GM12878 (cell line): ENCODE data around the gene KIF5A. TPM values are rescaled to one million over a fixed set of nuclear protein-coding genes. Genes with fewer than 3 reads are reported as not detected.

Source experiments
- ATAC-seq: fragments of 200-7000 bp; cut with Tn5 transposase; 3 replicates; pipeline ENCODE4 v1.9.1; 2020; ENCODE audit warnings: mild to moderate bottlenecking, moderate library complexity
- BruUV-seq: library from RNA; stranded (reverse); fragments of 400-500 nt; replicated peaks from 2 replicates; lab custom pipeline; 2021; lab: Mats Ljungman, UMichigan
- CTCF ChIA-PET: fragments of 300-600 bp; sonication (Branson Sonifier 250); formaldehyde crosslinking; extraction: SDS; loops from one replicate; lab custom pipeline; 2021; ENCODE audit warnings: inconsistent platforms; lab: Yijun Ruan, JAX
- POLR2A ChIA-PET: fragments of 350-600 bp; formaldehyde crosslinking; extraction: SDS; loops from one replicate; lab custom pipeline; 2021; ENCODE audit warnings: inconsistent platforms; lab: Charles Lee
- RAD21 ChIA-PET: fragments of 300-600 bp; sonication (Branson Sonifier 250); formaldehyde crosslinking; loops from one replicate; lab custom pipeline; 2023; ENCODE audit warnings: antibody characterized with exemption; ENCODE audit not compliant: unreplicated experiment; lab: Charles Lee
- SMC1A ChIA-PET: fragments of 300-600 bp; sonication (Branson Sonifier 250); formaldehyde crosslinking; loops from one replicate; lab custom pipeline; 2023; ENCODE audit not compliant: unreplicated experiment, uncharacterized antibody; lab: Charles Lee
- DNase-seq: peaks from one replicate; pipeline ENCODE4 v3.0.0-alpha.2; 2011; ENCODE audit warnings: low read depth, low spot score
- FAIRE-seq: peaks from 3 replicates; lab custom pipeline; 2011; peaks lifted over from hg19 to GRCh38; lab: Jason Lieb, UNC
- H2AFZ ChIP-seq: 2 replicates; pipeline ENCODE4 v1.6.0; 2011; ENCODE audit warnings: low read depth, low read length, control low read depth; ENCODE audit not compliant: control insufficient read depth
- H3K27ac ChIP-seq: 2 replicates; pipeline ENCODE4 v1.5.1; 2011; ENCODE audit warnings: control low read depth; ENCODE audit not compliant: control insufficient read depth, insufficient read depth
- H3K27me3 ChIP-seq, 2 experiments: replicated peaks in 1 of 2; 2 replicates each; pipeline versions ENCODE4 v1.6.0 to v1.6.1; 2011; ENCODE audit warnings: low read length in 1 of 2; ENCODE audit not compliant: control insufficient read depth in 2 of 2, insufficient read depth in 2 of 2
- H3K36me3 ChIP-seq, 2 experiments: 2 replicates each; pipeline ENCODE4 v1.5.1; 2011; ENCODE audit warnings: low read length in 1 of 2; ENCODE audit not compliant: control insufficient read depth in 2 of 2, insufficient read depth in 2 of 2
- H3K4me1 ChIP-seq: 2 replicates; pipeline ENCODE4 v1.6.1; 2011; ENCODE audit warnings: mild to moderate bottlenecking, low read length, moderate library complexity, mixed read lengths; ENCODE audit not compliant: control insufficient read depth, insufficient read depth
- H3K4me2 ChIP-seq: 2 replicates; pipeline ENCODE4 v1.6.0; 2011; ENCODE audit warnings: control low read depth; ENCODE audit not compliant: control insufficient read depth, insufficient read depth
- H3K4me3 ChIP-seq: fragments of 200-600 bp; sonication (generic); 2 replicates; pipeline ENCODE4 v1.5.1; 2016
- H3K79me2 ChIP-seq: 2 replicates; pipeline ENCODE4 v1.6.0; 2011; ENCODE audit warnings: low read length; ENCODE audit not compliant: control insufficient read depth, insufficient read depth
- H3K9ac ChIP-seq: 2 replicates; pipeline ENCODE4 v1.8.0; 2011; ENCODE audit warnings: low read length, control low read depth, mixed read lengths; ENCODE audit not compliant: control insufficient read depth, insufficient read depth
- H3K9me3 ChIP-seq: replicated peaks from 3 replicates; pipeline ENCODE4 v1.5.1; 2011; ENCODE audit warnings: mild to moderate bottlenecking, low read length; ENCODE audit not compliant: control insufficient read depth, insufficient read depth
- H4K20me1 ChIP-seq: 2 replicates; pipeline ENCODE4 v1.6.0; 2011; ENCODE audit not compliant: control insufficient read depth, insufficient read depth
- CREM ChIP-seq: IDR thresholded peaks from 2 replicates; pipeline ENCODE4 v1.6.1; 2014; ENCODE audit warnings: antibody characterized with exemption, low read depth
- E4F1 ChIP-seq: fragments of 450-650 bp; IDR thresholded peaks from 2 replicates; pipeline ENCODE4 v1.6.1; 2018; ENCODE audit warnings: borderline replicate concordance, mild to moderate bottlenecking; ENCODE audit not compliant: partially characterized antibody
- FOXM1 ChIP-seq: IDR thresholded peaks from 2 replicates; pipeline ENCODE4 v1.6.1; 2012; ENCODE audit warnings: low read depth, mild to moderate bottlenecking, inconsistent platforms, low read length, moderate library complexity
- GATAD2B ChIP-seq: fragments of 450-650 bp; conservative IDR thresholded peaks from 2 replicates; pipeline ENCODE4 v1.6.1; 2017; ENCODE audit warnings: low read depth, mild to moderate bottlenecking, moderate library complexity
- HDAC6 ChIP-seq: fragments of 200-600 bp; sonication (generic); IDR thresholded peaks from one replicate; pipeline ENCODE4 v1.8.0; 2017; ENCODE audit warnings: antibody characterized with exemption; ENCODE audit not compliant: unreplicated experiment
- JUND ChIP-seq: IDR thresholded peaks from 2 replicates; pipeline ENCODE4 v1.6.1; 2012; ENCODE audit warnings: low read depth, mild to moderate bottlenecking, low read length, improper control_type of control experiment, moderate library complexity
- MTA3 ChIP-seq: IDR thresholded peaks from 2 replicates; pipeline ENCODE4 v1.6.1; 2012; ENCODE audit warnings: low read length, inconsistent platforms, borderline replicate concordance
- NR2C1 ChIP-seq: fragments of 450-650 bp; IDR thresholded peaks from 2 replicates; pipeline ENCODE4 v1.6.1; 2017; ENCODE audit warnings: antibody characterized with exemption, mild to moderate bottlenecking, moderate library complexity
- NRF1 ChIP-seq: conservative IDR thresholded peaks from 2 replicates; pipeline ENCODE4 v1.6.1; 2011; ENCODE audit warnings: mild to moderate bottlenecking, low read depth, low read length, improper control_type of control experiment
- PAX5 ChIP-seq: IDR thresholded peaks from 2 replicates; pipeline ENCODE4 v1.6.1; 2011; ENCODE audit warnings: low read depth, low read length, borderline replicate concordance
- PML ChIP-seq: IDR thresholded peaks from 2 replicates; pipeline ENCODE4 v1.6.1; 2012; ENCODE audit warnings: low read length, inconsistent platforms
- RELA ChIP-seq: fragments of 450-650 bp; IDR thresholded peaks from 2 replicates; pipeline ENCODE4 v1.8.0; 2014; ENCODE audit warnings: borderline replicate concordance; ENCODE audit not compliant: partially characterized antibody
- RELB ChIP-seq: fragments of 450-650 bp; IDR thresholded peaks from 2 replicates; pipeline ENCODE4 v1.6.1; 2017; ENCODE audit warnings: low read depth, mild to moderate bottlenecking, moderate library complexity
- SMARCA5 ChIP-seq: fragments of 450-650 bp; IDR thresholded peaks from 2 replicates; pipeline ENCODE4 v1.6.1; 2017; ENCODE audit warnings: mild to moderate bottlenecking
- SREBF2 ChIP-seq: IDR thresholded peaks from 2 replicates; pipeline ENCODE4 v1.6.1; 2012; ENCODE audit warnings: mild to moderate bottlenecking, low read length
- SRF ChIP-seq, 2 experiments: IDR thresholded peaks; 2 replicates each; pipeline ENCODE4 v1.6.1; 2011; ENCODE audit warnings: low read depth in 2 of 2, low read length in 2 of 2, mild to moderate bottlenecking in 1 of 2, moderate library complexity in 1 of 2
- USF2 ChIP-seq: IDR thresholded peaks from 2 replicates; pipeline ENCODE4 v1.6.1; 2011; ENCODE audit warnings: low read depth, low read length, improper control_type of control experiment, borderline replicate concordance
- WGBS: methylation state at CpG from one replicate; pipeline ENCODE4 v1.1.6; 2016; ENCODE audit warnings: low lambda C conversion rate; ENCODE audit not compliant: insufficient replicate concordance, insufficient coverage; ENCODE audit errors: missing lambda C conversion rate; 5-methylcytosine and 5-hydroxymethylcytosine counted together
- in situ Hi-C: fragments of 300-500 bp; cut with MboI; formaldehyde crosslinking; loops from 9 replicates; pipeline ENCODE4 v1.14.3; 2018; ENCODE audit warnings: mixed read lengths
- intact Hi-C: fragments of 100-400 bp; cut with micrococcal nuclease; formaldehyde crosslinking; loops from one replicate; pipeline ENCODE4 v1.14.2; 2022; ENCODE audit not compliant: unreplicated experiment
- polyA plus RNA-seq, 11 experiments: library from polyadenylated mRNA; depleted of rRNA in 4 of 11; unstranded in 6 of 11; stranded (reverse) in 5 of 11; fragments of >200 nt; fragmentation: Nextera tagmentation in 4 of 11; fragmentation: Illumina TruSeq in 1 of 11; extraction: Ambion mirVana in 4 of 11; extraction: Trizol in 1 of 11; gene quantifications; 1 replicate in 1 of 11; 2 replicates in 10 of 11; pipeline versions ENCODE4 v1.2.1 to v1.2.3, GENCODE V29; 2011 to 2016; ENCODE audit warnings: inconsistent platforms in 2 of 11, missing spikeins in 2 of 11, low read depth in 1 of 11
- total RNA-seq, 4 experiments: library from RNA; depleted of rRNA in 3 of 4; stranded (reverse); fragments of >200 nt in 3 of 4; fragmentation: Illumina TruSeq in 1 of 4; extraction: Trizol in 1 of 4; gene quantifications; 2 replicates each; pipeline versions ENCODE4 v1.2.1 to v1.2.3, GENCODE V29; 2013 to 2021

Gene KIF5A
- total and polyA plus RNA-seq, 10 of the 15 experiments (the other 5 are each of a cell fraction or from before 2014, with no cell fraction given) = 0.35 to 2.9 (median 0.97) TPM

- TF ChIP-seq E4F1 = no peak
- no peak for TF ChIP-seq PML
- TF ChIP-seq SMARCA5 = no peak
- no peak for TF ChIP-seq PAX5
- no peak for TF ChIP-seq JUND
These were observed 59.4 kb downstream of the KIF5A start (continued) for GRCh38 chr12:57609101-57609780.

- WGBS = 52% methylated on average over 28 of the region's 34 CpGs
- BruUV-seq = no TSS peak
- no peaks in the 10 kb centered on the region for H3K9me3 ChIP-seq
- ChIA-PET RAD21 (interaction anchor here (0.6 kb wide), 1 partner anchor 31 kb away, joined by 4 read pairs; no protein-coding TSS in a partner anchor), CTCF (no interaction called here), SMC1A (no interaction called here), POLR2A (no interaction called here)
- peaks cover 10% of the 10 kb centered on the region for H3K4me1 ChIP-seq
- H3K4me2 ChIP-seq = no peak overlapping the region
- H2AFZ ChIP-seq = no peak overlapping the region
- no peak for DNase-seq
- no peaks in the 10 kb centered on the region for H3K79me2 ChIP-seq
- in situ Hi-C loops = no loop called here
- no peak overlapping the region for H3K27ac ChIP-seq
- no peak for FAIRE-seq
- H3K36me3 ChIP-seq = no peaks in the 10 kb centered on the region; a peak in 1 of 4 replicates
- no peak overlapping the region for H3K9ac ChIP-seq
- no peaks in the 10 kb centered on the region for H4K20me1 ChIP-seq
- ATAC-seq = no peak
- no peaks in the 10 kb centered on the region for H3K27me3 ChIP-seq
- no peak overlapping the region for H3K4me3 ChIP-seq
- intact Hi-C loops = no loop called here
- TF ChIP-seq RELA = no peak
- TF ChIP-seq MTA3 = no peak
- no peak for TF ChIP-seq JUND
- TF ChIP-seq USF2 = no peak
- no peak for TF ChIP-seq FOXM1
- no peak for TF ChIP-seq SRF (IDR thresholded peaks at IDR 0.05; ENCODE audit: low read depth in 2 of 2, low read length in 2 of 2)
- TF ChIP-seq NR2C1 = no peak
- no peak for TF ChIP-seq HDAC6
- no peak for TF ChIP-seq SREBF2
- no peak for TF ChIP-seq NRF1
- TF ChIP-seq GATAD2B = no peak
- TF ChIP-seq RELB = no peak
- no peak for TF ChIP-seq CREM
These were observed 60.1 kb downstream of the KIF5A start for GRCh38 chr12:57609781-57610553.
